HepG2 (cell line): Measurements from ENCODE around the gene GRPEL2. TPM values are rescaled to one million over a fixed set of nuclear protein-coding genes. Genes with fewer than 3 reads are reported as not detected.

Source experiments
- AHDC1 ChIP-seq: sonication (generic); formaldehyde crosslinking; IDR thresholded peaks from 2 replicates; pipeline ENCODE4 v1.5.1; 2020; ENCODE audit warnings: mild to moderate bottlenecking, missing genetic modification reagents, borderline replicate concordance
- BRD4 ChIP-seq: sonication (generic); formaldehyde crosslinking; IDR thresholded peaks from 2 replicates; pipeline ENCODE4 v1.4.0; 2020; ENCODE audit warnings: missing genetic modification reagents
- HMGA1 ChIP-seq: sonication (generic); formaldehyde crosslinking; conservative IDR thresholded peaks from 2 replicates; pipeline ENCODE4 v1.4.0; 2020; ENCODE audit warnings: missing genetic modification reagents
- HNRNPL ChIP-seq: fragments of 200-400 bp; formaldehyde crosslinking; IDR thresholded peaks from 2 replicates; pipeline ENCODE4 v1.6.1; 2017; ENCODE audit warnings: mild to moderate bottlenecking, low read depth, low read length
- IKZF5 ChIP-seq: IDR thresholded peaks from 2 replicates; pipeline ENCODE4 v1.6.1; 2018; ENCODE audit warnings: missing genetic modification reagents, mild to moderate bottlenecking, missing compliant biosample characterization
- LBX2 ChIP-seq: sonication (generic); formaldehyde crosslinking; IDR thresholded peaks from 2 replicates; pipeline ENCODE4 v1.5.0; 2020; ENCODE audit warnings: missing genetic modification reagents, mild to moderate bottlenecking, borderline replicate concordance
- MBNL3 ChIP-seq: fragments of 250-450 bp; sonication (Bioruptor Pico); conservative IDR thresholded peaks from 2 replicates; pipeline ENCODE4 v1.8.0; 2022; ENCODE audit warnings: mild to moderate bottlenecking, inconsistent platforms
- MEF2D ChIP-seq: sonication (generic); formaldehyde crosslinking; IDR thresholded peaks from 2 replicates; pipeline ENCODE4 v1.5.1; 2020; ENCODE audit warnings: mild to moderate bottlenecking, missing genetic modification reagents
- PAWR ChIP-seq: sonication (generic); formaldehyde crosslinking; IDR thresholded peaks from 2 replicates; pipeline ENCODE4 v1.4.0; 2020; ENCODE audit warnings: missing genetic modification reagents, mild to moderate bottlenecking, borderline replicate concordance
- PCBP2 ChIP-seq: fragments of 200-400 bp; formaldehyde crosslinking; optimal IDR thresholded peaks from 2 replicates; pipeline ENCODE3; 2018; ENCODE audit warnings: low read length, low read depth; ENCODE audit not compliant: poor library complexity, severe bottlenecking
- SMAD3 ChIP-seq: sonication (generic); formaldehyde crosslinking; IDR thresholded peaks from 2 replicates; pipeline ENCODE4 v1.4.0; 2020; ENCODE audit warnings: missing genetic modification reagents
- TAF15 ChIP-seq: fragments of 200-400 bp; formaldehyde crosslinking; IDR thresholded peaks from one replicate; pipeline ENCODE4 v1.6.1; 2018; ENCODE audit warnings: mild to moderate bottlenecking, low read depth, low read length; ENCODE audit not compliant: poor library complexity, severe bottlenecking
- ZBTB14 ChIP-seq: sonication (generic); formaldehyde crosslinking; IDR thresholded peaks from 2 replicates; pipeline ENCODE4 v1.4.0; 2020; ENCODE audit warnings: missing genetic modification reagents
- ZBTB20 ChIP-seq: sonication (generic); formaldehyde crosslinking; IDR thresholded peaks from 2 replicates; pipeline ENCODE4 v1.8.1; 2023; ENCODE audit warnings: missing genetic modification reagents, low read depth, mild to moderate bottlenecking, borderline replicate concordance
- ZBTB25 ChIP-seq: IDR thresholded peaks from 2 replicates; pipeline ENCODE4 v1.6.1; 2018; ENCODE audit warnings: missing genetic modification reagents
- ZMAT5 ChIP-seq: sonication (generic); formaldehyde crosslinking; IDR thresholded peaks from 2 replicates; pipeline ENCODE4 v1.5.0; 2020; ENCODE audit warnings: mild to moderate bottlenecking, low read depth, missing genetic modification reagents, borderline replicate concordance
- ZNF251 ChIP-seq: sonication (generic); formaldehyde crosslinking; IDR thresholded peaks from 2 replicates; pipeline ENCODE4 v1.9.0; 2021; ENCODE audit warnings: mild to moderate bottlenecking, missing genetic modification reagents
- ZNF264 ChIP-seq: sonication (generic); formaldehyde crosslinking; IDR thresholded peaks from 2 replicates; pipeline ENCODE4 v1.4.0; 2020; ENCODE audit warnings: missing genetic modification reagents
- ZSCAN25 ChIP-seq: sonication (generic); formaldehyde crosslinking; IDR thresholded peaks from 2 replicates; pipeline ENCODE4 v1.8.0; 2022; ENCODE audit warnings: mild to moderate bottlenecking, missing genetic modification reagents
- polyA plus RNA-seq, 8 experiments: library from polyadenylated mRNA; depleted of rRNA in 3 of 8; stranded (reverse) in 7 of 8; unstranded in 1 of 8; fragments of >200 nt; fragmentation: Illumina TruSeq in 4 of 8; extraction: Trizol in 4 of 8; gene quantifications; 2 replicates each; pipeline versions ENCODE4 v1.2.1 to v1.2.3, GENCODE V29; 2011 to 2016; ENCODE audit warnings: low read depth in 4 of 8, missing spikeins in 1 of 8, mixed read lengths in 1 of 8; ENCODE audit not compliant: insufficient read depth in 1 of 8
- total RNA-seq, 5 experiments: library from RNA; depleted of rRNA; stranded (reverse); fragments of >200 nt; fragmentation: Illumina TruSeq; extraction: Trizol; gene quantifications; 2 replicates each; pipeline ENCODE4 v1.2.3, GENCODE V29; 2016; ENCODE audit warnings: low read depth in 1 of 5

Gene GRPEL2
- total and polyA plus RNA-seq, 2 of the 13 experiments (the other 11 are each of a cell fraction or from before 2014, with no cell fraction given), result 13.1 to 16.6 TPM

GRCh38 chr5:149345147-149345891 lies at the start of gene GRPEL2 (continued):
- TF ChIP-seq ZMAT5 (CRISPR knock-in tag) (no peak), ZNF251 (CRISPR knock-in tag) (no peak; the same call in 1 of the 2 replicates), BRD4 (CRISPR knock-in tag) (peak; percentile 89), ZBTB14 (CRISPR knock-in tag) (no peak; the same call in 1 of the 2 replicates), SMAD3 (CRISPR knock-in tag) (peak; percentile 76), HMGA1 (CRISPR knock-in tag) (no peak), PAWR (CRISPR knock-in tag) (no peak), PCBP2 (no peak), HNRNPL (peak; percentile 44; the same call in 1 of the 2 replicates), ZBTB25 (CRISPR knock-in tag) (peak; percentile 90), ZSCAN25 (peak; percentile 69), ZBTB20 (peak; percentile 96), AHDC1 (CRISPR knock-in tag) (peak; percentile 63; the same call in 1 of the 2 replicates), IKZF5 (CRISPR knock-in tag) (peak; percentile 84), LBX2 (no peak; the same call in 1 of the 2 replicates), ZNF264 (CRISPR knock-in tag) (peak; percentile 82), TAF15 (no peak), MEF2D (CRISPR knock-in tag) (peak; percentile 76; the same call in 1 of the 2 replicates), MBNL3 (no peak)
